GM12864 (cell line): Measurements from ENCODE around the gene DYNLL2.
"Not testable (repeated sequence)": the region's sequence is repeated elsewhere in the genome, so short reads cannot be mapped to it uniquely, and the experiment has no call there.

ENCODE experiments used
- DNase-seq: peaks from one replicate; pipeline ENCODE4 v3.0.0-alpha.2; 2011; ENCODE audit warnings: low read depth
- H3K4me3 ChIP-seq: 2 replicates; pipeline ENCODE4 v1.5.1; 2011; ENCODE audit warnings: mild to moderate bottlenecking, low read depth, low read length, control low read depth
- TF ChIP-seq, protein P1 (sequence below): IDR thresholded peaks from 2 replicates; pipeline ENCODE4 v1.5.1; 2011; ENCODE audit warnings: low read depth, mild to moderate bottlenecking, moderate library complexity, low read length, control low read depth, inconsistent platforms; ENCODE audit errors: missing control alignments

DYNLL2 gene

DNA sequence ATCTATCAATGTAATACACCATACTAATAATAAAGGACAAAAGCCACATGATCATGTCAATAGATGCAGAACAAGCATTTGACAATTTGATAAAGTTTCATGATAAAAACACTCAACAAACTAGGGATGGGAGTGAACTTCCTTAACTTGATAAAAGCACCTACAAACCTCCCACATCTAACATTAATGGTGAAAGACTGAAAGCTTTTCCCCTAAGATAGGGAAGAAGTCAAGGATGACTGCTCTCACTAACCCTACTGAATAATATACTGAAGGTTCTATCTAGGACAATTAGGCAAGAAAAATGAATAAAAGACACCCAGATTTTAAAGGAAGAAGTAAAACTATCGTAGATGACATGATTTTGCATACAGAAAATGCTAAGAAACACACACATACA is 10.4 kb upstream of the DYNLL2 start:
- no peak for DNase-seq
- TF ChIP-seq, protein P1, sequence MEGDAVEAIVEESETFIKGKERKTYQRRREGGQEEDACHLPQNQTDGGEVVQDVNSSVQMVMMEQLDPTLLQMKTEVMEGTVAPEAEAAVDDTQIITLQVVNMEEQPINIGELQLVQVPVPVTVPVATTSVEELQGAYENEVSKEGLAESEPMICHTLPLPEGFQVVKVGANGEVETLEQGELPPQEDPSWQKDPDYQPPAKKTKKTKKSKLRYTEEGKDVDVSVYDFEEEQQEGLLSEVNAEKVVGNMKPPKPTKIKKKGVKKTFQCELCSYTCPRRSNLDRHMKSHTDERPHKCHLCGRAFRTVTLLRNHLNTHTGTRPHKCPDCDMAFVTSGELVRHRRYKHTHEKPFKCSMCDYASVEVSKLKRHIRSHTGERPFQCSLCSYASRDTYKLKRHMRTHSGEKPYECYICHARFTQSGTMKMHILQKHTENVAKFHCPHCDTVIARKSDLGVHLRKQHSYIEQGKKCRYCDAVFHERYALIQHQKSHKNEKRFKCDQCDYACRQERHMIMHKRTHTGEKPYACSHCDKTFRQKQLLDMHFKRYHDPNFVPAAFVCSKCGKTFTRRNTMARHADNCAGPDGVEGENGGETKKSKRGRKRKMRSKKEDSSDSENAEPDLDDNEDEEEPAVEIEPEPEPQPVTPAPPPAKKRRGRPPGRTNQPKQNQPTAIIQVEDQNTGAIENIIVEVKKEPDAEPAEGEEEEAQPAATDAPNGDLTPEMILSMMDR = no peak
- no peak overlapping the region for H3K4me3 ChIP-seq

DNA sequence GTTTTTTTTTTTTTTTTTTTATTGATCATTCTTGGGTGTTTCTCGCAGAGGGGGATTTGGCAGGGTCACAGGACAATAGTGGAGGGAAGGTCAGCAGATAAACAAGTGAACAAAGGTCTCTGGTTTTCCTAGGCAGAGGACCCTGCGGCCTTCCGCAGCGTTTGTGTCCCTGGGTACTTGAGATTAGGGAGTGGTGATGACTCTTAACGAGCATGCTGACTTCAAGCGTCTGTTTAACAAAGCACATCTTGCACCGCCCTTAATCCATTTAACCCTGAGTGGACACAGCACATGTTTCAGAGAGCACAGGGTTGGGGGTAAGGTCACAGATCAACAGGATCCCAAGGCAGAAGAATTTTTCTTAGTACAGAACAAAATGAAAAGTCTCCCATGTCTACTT is 10.0 kb upstream of the DYNLL2 start:
- DNase-seq, H3K4me3 ChIP-seq: not testable (repeated sequence)

DNA sequence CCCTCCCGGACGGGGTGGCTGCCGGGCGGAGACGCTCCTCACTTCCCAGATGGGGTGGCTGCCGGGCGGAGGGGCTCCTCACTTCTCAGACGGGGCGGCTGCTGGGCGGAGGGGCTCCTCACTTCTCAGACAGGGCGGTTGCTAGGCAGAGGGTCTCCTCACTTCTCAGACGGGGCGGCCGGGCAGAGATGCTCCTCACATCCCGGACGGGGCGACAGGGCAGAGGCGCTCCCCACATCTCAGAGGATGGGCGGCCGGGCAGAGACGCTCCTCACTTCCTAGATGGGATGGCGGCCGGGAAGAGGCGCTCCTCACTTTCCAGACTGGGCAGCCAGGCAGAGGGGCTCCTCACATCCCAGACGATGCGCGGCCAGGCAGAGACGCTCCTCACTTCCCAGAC is 8.8 kb upstream of the DYNLL2 start:
- H3K4me3 ChIP-seq, DNase-seq: not testable (repeated sequence)

DNA sequence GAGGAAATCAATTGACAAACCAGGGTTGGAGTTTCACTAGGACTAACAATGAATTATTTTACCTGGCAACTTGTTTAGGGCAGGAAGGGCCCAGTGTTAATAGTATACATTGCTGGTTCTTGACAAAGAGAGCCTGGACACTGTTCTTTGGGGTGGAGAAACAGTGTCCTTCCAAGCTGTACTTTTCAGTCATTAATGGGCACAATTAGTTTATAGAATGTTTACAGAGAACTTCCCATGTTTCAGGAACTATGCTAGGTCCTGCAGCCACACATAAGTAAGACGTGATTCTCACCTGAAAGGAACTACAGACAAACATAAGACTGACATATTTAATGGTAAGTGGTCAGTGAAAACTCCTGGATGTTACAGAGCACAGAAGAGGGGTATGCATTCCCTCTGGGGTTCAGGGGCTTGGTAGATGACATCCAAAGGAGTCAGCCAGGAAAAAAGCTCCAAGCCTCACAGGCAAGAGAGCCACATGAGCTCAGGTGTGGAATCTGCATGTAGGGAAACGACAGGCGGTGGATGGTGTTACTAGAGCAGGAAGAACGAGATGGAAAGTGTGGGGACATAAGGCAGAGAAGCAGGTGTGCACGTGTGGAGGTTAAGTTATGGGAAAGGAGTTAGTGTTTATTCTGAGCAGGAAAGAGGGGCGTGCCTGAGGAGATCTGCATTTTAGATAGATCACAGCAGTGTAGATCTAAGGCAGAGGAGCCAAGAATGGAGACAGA is 3.8 kb upstream of the DYNLL2 start:
- TF ChIP-seq, protein P1 = no peak
- no peak overlapping the region for H3K4me3 ChIP-seq
- no peak for DNase-seq

DNA sequence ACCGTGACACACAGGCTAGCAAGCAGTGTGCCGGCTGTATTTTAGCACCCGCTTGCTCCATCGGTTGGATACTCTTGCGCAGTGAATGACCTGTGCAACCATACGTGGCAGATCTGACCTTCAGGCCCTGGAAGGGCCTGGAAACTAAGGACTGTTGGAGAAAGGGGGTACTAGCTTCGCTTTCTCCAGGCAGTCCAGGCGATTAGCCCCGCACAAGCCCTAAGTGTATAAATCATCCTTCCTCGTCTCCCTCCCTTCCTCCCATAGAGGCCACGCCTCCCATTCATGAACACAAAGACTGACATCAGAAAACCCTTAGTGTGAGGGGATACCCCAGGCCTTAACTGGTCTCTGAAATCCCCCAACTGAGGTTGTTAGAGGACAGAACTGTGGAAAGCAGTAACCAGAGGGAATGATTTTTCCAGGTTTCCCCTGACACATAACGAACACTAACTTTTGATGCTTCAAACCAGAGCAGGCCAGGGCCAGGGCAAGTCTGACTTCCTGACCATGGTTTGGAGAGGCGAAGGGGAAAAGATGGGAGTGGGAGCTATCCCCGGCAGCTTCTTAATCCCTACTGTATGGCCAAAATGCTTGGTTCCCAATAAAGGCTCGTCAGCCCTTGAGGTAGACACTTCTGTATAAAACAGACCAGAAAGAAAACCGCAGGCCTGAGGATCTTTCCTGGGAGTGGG is 1.4 kb upstream of the DYNLL2 start:
- no peak for DNase-seq
- TF ChIP-seq, protein P1 = no peak
- H3K4me3 ChIP-seq = no peak overlapping the region

DNA sequence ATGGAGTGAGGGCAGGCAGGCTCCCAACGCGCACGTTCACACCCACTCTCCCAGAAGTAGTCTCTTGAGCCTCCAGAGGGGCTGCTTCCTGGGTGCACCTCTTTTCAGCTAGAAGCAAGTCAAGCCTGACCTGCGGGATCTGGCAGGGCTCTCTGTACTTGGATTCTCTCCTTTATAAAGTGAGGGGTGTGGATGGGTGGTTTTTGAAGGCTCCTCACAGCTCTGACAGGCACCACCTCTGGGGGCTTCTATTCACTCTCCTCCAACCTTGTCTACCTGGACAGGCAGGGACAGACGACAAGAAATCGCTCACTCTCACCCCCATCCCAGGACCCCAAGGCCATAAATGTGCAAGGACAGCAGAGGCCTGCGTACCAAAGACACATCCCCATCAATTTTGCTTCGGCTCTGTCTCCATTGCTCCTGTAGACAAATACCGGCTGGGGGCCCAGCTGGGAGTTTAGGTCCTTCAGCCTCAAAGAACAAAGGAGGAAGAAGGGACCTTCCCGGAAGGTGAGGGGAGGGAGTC is 814 bp upstream of the DYNLL2 start:
- TF ChIP-seq, protein P1 = no peak
- no peak for DNase-seq
- no peak overlapping the region; the same call in 1 of the 2 replicates for H3K4me3 ChIP-seq

DNA sequence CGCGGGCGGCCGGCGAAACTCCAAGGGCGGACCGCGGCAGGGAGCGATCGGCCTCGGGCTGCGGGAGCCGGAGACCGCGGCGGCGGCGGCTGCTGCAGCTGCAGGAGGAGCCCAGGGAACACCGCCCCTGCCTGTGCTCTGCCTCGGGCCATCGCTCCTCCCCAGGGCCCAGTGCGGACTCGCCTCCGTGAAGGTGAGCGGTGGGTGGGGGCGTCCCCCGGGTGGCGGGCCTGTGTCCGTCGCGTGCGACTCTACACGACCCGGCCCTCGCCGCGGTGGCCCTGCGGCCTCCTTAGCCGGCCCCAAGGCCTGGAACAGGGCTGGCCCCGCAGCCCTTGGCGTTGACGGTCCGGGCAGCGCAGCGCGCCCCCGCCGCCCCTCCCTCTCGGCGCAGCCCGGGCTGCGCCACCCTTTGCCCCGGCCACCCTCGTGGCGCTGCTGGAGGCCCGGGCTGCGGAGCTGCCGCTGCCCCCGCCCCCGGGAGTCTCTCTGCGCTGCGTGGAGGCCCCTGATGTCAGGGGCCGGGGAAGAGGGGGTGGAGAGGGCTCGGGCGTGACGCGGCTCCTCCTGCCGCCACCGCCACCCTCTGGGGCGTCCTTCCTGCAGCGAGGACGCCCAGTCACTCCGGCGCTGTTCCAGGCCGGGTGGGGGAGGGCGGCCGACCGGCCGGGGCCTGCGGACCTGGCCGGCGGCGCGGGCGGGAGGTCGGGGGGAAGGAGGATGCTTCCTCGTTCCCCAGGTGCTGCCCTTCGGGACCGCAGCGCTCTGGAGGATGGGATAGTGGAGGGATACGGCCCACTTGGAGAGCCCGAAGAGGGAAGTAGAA is 485 bp downstream of the DYNLL2 start:
- TF ChIP-seq, protein P1 = no peak
- H3K4me3 ChIP-seq = peak overlapping the region; percentile 91
- no peak for DNase-seq
